Breast epithelium (tissue), 3 donors: ENCODE data around the gene RELN.

Experiments
- CTCF ChIP-seq, 3 donors: fragments of 450-650 bp; IDR thresholded peaks; one replicate each; pipeline ENCODE4 v1.5.1; 2016 to 2017; ENCODE audit warnings: antibody characterized with exemption in 3 of 3, mild to moderate bottlenecking in 3 of 3, moderate library complexity in 3 of 3
- POLR2AphosphoS5 ChIP-seq, 3 donors: sonication (generic); formaldehyde crosslinking; IDR thresholded peaks; one replicate each; pipeline ENCODE4 v1.6.1; 2017; ENCODE audit warnings: antibody characterized with exemption in 3 of 3

DNA sequence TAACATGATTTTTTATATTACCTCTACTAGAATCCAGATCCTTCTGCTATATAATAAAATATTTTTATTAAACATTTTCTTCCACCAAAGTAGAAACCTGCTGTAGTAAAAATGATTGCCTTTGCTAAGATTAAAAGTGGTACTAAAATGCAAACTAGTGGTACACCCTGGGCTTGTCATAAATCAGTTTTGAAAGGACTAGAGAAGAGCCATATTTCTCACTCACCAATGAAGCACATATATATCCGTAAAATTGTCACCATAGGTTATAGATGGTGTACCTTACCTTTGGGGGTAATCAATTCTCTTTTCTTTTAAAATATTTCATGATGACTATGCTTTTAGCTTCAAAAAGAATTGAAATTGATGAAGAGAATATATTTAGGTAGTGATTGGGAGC is 290.4 kb downstream of the RELN start:
- no peak for TF ChIP-seq POLR2AphosphoS5 (IDR thresholded peaks at IDR 0.05)
- no peak for TF ChIP-seq CTCF (IDR thresholded peaks at IDR 0.05)
